Measurements from ENCODE around the gene TUBB2B. TPM values are rescaled to one million over a fixed set of nuclear protein-coding genes. Genes with fewer than 3 reads are reported as not detected.

Gene TUBB2B
- total RNA-seq, 1 donor from 2014 or later, result 119 TPM

GRCh38 chr6:3272911-3273547 is 45.6 kb upstream of the TUBB2B start:
- Mint-ChIP-seq H3K4me3 (ENCODE audit: unreplicated experiment) (no peak overlapping the region), H3K27me3 (ENCODE audit: low read depth) (no peaks in the 10 kb centered on the region), H3K27ac (ENCODE audit: unreplicated experiment) (no peak overlapping the region), H3K36me3 (ENCODE audit: low read depth) (peaks cover 23% of the 10 kb centered on the region), H3K4me1 (ENCODE audit: low read depth) (no peaks in the 10 kb centered on the region), H3K9me3 (ENCODE audit: low read depth) (no peaks in the 10 kb centered on the region)
- TF ChIP-seq CTCF (IDR thresholded peaks at IDR 0.05), result no peak
- DNase-seq (ENCODE audit: low spot score), result peak; percentile 85

GRCh38 chr6:3271756-3272155 is 44.3 kb upstream of the TUBB2B start:
- no peak overlapping the region for H3K4me3 Mint-ChIP-seq (ENCODE audit: unreplicated experiment)
- H3K4me1 Mint-ChIP-seq (ENCODE audit: low read depth), result no peaks in the 10 kb centered on the region
- H3K27ac Mint-ChIP-seq (ENCODE audit: unreplicated experiment), result no peak overlapping the region
- no peaks in the 10 kb centered on the region for H3K27me3 Mint-ChIP-seq (ENCODE audit: low read depth)
- no peak for TF ChIP-seq CTCF (IDR thresholded peaks at IDR 0.05)
- H3K36me3 Mint-ChIP-seq (ENCODE audit: low read depth), result peaks cover 26% of the 10 kb centered on the region
- H3K9me3 Mint-ChIP-seq (ENCODE audit: low read depth), result no peaks in the 10 kb centered on the region
- peak; percentile 60 for DNase-seq (ENCODE audit: low spot score)

- Mint-ChIP-seq H3K27me3 (ENCODE audit: low read depth) (no peaks in the 10 kb centered on the region), H3K4me3 (ENCODE audit: unreplicated experiment) (no peak overlapping the region), H3K36me3 (ENCODE audit: low read depth) (peaks cover 26% of the 10 kb centered on the region), H3K4me1 (ENCODE audit: low read depth) (no peaks in the 10 kb centered on the region), H3K9me3 (ENCODE audit: low read depth) (no peaks in the 10 kb centered on the region), H3K27ac (ENCODE audit: unreplicated experiment) (no peak overlapping the region)
- DNase-seq (ENCODE audit: low spot score), result peak; percentile 68
- no peak for TF ChIP-seq CTCF (IDR thresholded peaks at IDR 0.05)
Measured at GRCh38 chr6:3270258-3270657, 42.8 kb upstream of the TUBB2B start.

GRCh38 chr6:3269281-3269975 is 42.0 kb upstream of the TUBB2B start:
- no peaks in the 10 kb centered on the region for H3K9me3 Mint-ChIP-seq (ENCODE audit: low read depth)
- DNase-seq (ENCODE audit: low spot score), result peak; percentile 64
- H3K4me1 Mint-ChIP-seq (ENCODE audit: low read depth), result peaks cover 6% of the 10 kb centered on the region
- peaks cover 26% of the 10 kb centered on the region for H3K36me3 Mint-ChIP-seq (ENCODE audit: low read depth)
- peak overlapping the region; percentile 27 for H3K27ac Mint-ChIP-seq (ENCODE audit: unreplicated experiment)
- no peak overlapping the region for H3K4me3 Mint-ChIP-seq (ENCODE audit: unreplicated experiment)
- TF ChIP-seq CTCF (IDR thresholded peaks at IDR 0.05), result no peak
- H3K27me3 Mint-ChIP-seq (ENCODE audit: low read depth), result no peaks in the 10 kb centered on the region

GRCh38 chr6:3268680-3269079 is 41.2 kb upstream of the TUBB2B start:
- Mint-ChIP-seq H3K4me1 (ENCODE audit: low read depth) (peaks cover 6% of the 10 kb centered on the region), H3K27me3 (ENCODE audit: low read depth) (no peaks in the 10 kb centered on the region), H3K27ac (ENCODE audit: unreplicated experiment) (no peak overlapping the region), H3K4me3 (ENCODE audit: unreplicated experiment) (no peak overlapping the region), H3K9me3 (ENCODE audit: low read depth) (no peaks in the 10 kb centered on the region), H3K36me3 (ENCODE audit: low read depth) (peaks cover 27% of the 10 kb centered on the region)
- no peak for TF ChIP-seq CTCF (IDR thresholded peaks at IDR 0.05)
- DNase-seq (ENCODE audit: low spot score), result peak; percentile 57

Measured in chondrocyte (in vitro differentiated cells).